GM12891 (cell line): ENCODE measurements around the gene SHISA8.
A peak's percentile ranks its signal among the peaks of the same experiment; 100 is the strongest.

ENCODE experiments used
- DNase-seq: peaks from one replicate; pipeline ENCODE4 v3.0.0; 2011; ENCODE audit warnings: low spot score; ENCODE audit not compliant: insufficient read length
- FAIRE-seq: peaks from 2 replicates; lab custom pipeline; 2011; peaks lifted over from hg19 to GRCh38; lab: Jason Lieb, UNC
- PAX5 ChIP-seq: IDR thresholded peaks from 2 replicates; pipeline ENCODE4 v1.6.1; 2011; ENCODE audit warnings: low read length, moderate library complexity, mild to moderate bottlenecking; ENCODE audit not compliant: insufficient read depth, severe bottlenecking
- POLR2A ChIP-seq: IDR thresholded peaks from 2 replicates; pipeline ENCODE4 v1.6.1; 2011; ENCODE audit warnings: low read depth, low read length, control low read depth
- POLR2AphosphoS5 ChIP-seq: IDR thresholded peaks from 2 replicates; pipeline ENCODE4 v1.6.1; 2011; ENCODE audit warnings: low read depth, low read length, control low read depth
- POU2F2 ChIP-seq: IDR thresholded peaks from 2 replicates; pipeline ENCODE4 v1.6.1; 2011; ENCODE audit warnings: low read depth, mild to moderate bottlenecking, control low read depth, low read length, moderate library complexity
- SPI1 ChIP-seq: IDR thresholded peaks from 2 replicates; pipeline ENCODE4 v1.6.1; 2011; ENCODE audit warnings: low read depth, low read length, control low read depth
- TAF1 ChIP-seq: IDR thresholded peaks from 2 replicates; pipeline ENCODE4 v1.6.1; 2011; ENCODE audit warnings: low read depth, low read length, control low read depth

Gene SHISA8

GRCh38 chr22:41913842-41914534 lies 886 bp downstream of the SHISA8 start:
- DNase-seq, result no peak
- TF ChIP-seq SPI1, result no peak
- no peak for TF ChIP-seq PAX5
- TF ChIP-seq POLR2AphosphoS5, result no peak
- TF ChIP-seq POU2F2, result no peak
- no peak for TF ChIP-seq TAF1
- no peak for TF ChIP-seq POLR2A
- peak; percentile 72 for FAIRE-seq

- TF ChIP-seq POU2F2 (no peak), TAF1 (no peak)
- FAIRE-seq (no peak), DNase-seq (no peak)
Measured at GRCh38 chr22:41913040-41913719, 1.7 kb downstream of the SHISA8 start.

- TF ChIP-seq POLR2AphosphoS5 (no peak), POU2F2 (no peak), POLR2A (no peak), PAX5 (no peak), SPI1 (no peak), TAF1 (no peak)
- no peak for DNase-seq
- FAIRE-seq, result no peak
Measured at GRCh38 chr22:41912338-41913039, 2.4 kb downstream of the SHISA8 start.

GRCh38 chr22:41911001-41911611 lies 3.8 kb downstream of the SHISA8 start:
- DNase-seq, result no peak
- FAIRE-seq, result no peak
- no peak for TF ChIP-seq POU2F2
- no peak for TF ChIP-seq TAF1
- TF ChIP-seq SPI1, result no peak

- TF ChIP-seq PAX5, result no peak
- TF ChIP-seq POLR2A, result no peak
- TF ChIP-seq SPI1, result no peak
- TF ChIP-seq POLR2AphosphoS5, result no peak
- TF ChIP-seq TAF1, result no peak
- no peak for TF ChIP-seq POU2F2
- FAIRE-seq, result peak; percentile 71
- no peak for DNase-seq
Measured at GRCh38 chr22:41910050-41911000, 4.5 kb downstream of the SHISA8 start.

- TF ChIP-seq POLR2AphosphoS5, result no peak
- no peak for TF ChIP-seq TAF1
- TF ChIP-seq PAX5, result no peak
- TF ChIP-seq POLR2A, result no peak
- TF ChIP-seq POU2F2, result no peak
- no peak for TF ChIP-seq SPI1
- peak; percentile 20 for FAIRE-seq
- no peak for DNase-seq
Measured at GRCh38 chr22:41909310-41910049, 5.4 kb downstream of the SHISA8 start.

- FAIRE-seq (peak; percentile 77), DNase-seq (no peak)
- TF ChIP-seq POLR2A (no peak), TAF1 (no peak), POLR2AphosphoS5 (no peak; the same call in 1 of the 2 replicates), POU2F2 (no peak), SPI1 (no peak), PAX5 (no peak)
Measured at GRCh38 chr22:41908411-41909309, 6.2 kb downstream of the SHISA8 start.
